ENCODE data around the gene EPHB1. TPM values are rescaled to one million over a fixed set of nuclear protein-coding genes. Genes with fewer than 3 reads are reported as not detected.

EPHB1 gene
- polyA plus RNA-seq, 4 donors = 0.65 to 1.0 TPM; not detected in 2

DNA sequence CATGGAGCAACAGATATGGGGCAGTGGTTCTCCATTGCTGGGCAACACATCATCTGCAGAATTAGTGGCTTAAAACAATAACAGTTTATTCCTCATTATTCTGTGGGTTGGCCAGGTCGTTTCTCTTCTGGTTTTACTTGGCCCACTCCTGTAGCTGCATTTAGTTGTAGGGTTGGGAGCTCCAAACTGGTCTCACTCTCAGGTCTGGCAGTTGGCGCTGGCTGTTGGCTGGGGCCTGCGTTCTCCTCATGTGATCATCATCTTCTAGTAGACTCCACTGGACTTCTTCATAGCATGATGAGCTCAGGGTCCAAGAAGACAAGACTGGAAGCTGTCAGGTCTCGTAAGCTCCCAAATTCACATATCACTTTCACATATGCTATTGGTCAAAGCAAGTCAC lies 91.9 kb downstream of the EPHB1 start:
- WGBS, 3 donors = 78 to 89% (median 84%) methylated on average over 4 of the region's 4 CpGs

DNA sequence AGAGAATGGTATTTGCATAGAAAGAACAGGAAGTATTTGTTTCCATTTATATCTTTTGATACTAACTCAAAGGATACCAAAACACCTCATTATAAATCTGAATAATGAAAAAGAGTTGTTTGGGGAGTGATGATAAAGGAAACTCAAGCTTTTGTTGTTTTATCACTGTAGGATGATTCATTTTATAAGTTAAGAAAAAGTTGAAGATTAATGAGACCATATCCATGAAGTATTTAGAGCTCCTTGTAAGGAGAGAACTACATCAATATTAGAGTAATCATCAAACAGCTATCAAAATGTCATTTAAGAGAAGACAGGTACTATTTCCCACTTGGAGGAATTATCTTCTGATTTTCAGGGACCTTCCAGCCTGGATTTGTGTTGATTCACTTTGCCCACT lies 92.5 kb downstream of the EPHB1 start:
- DNase-seq (no peak), FAIRE-seq (no peak)
- Histone ChIP-seq H3K27ac (ENCODE audit: low read depth in 1 of 3, low read length in 2 of 3) (no peak overlapping the region), H3K9me3 (ENCODE audit: control insufficient read depth in 2 of 2, insufficient read depth in 1 of 2, low read depth in 1 of 2, low read length in 1 of 2) (peaks cover 0 to 4% of the 10 kb centered on the region in 2 donors), H3K36me3 (ENCODE audit: control insufficient read depth in 3 of 3, insufficient read depth in 2 of 3, low read depth in 1 of 3, low read length in 3 of 3) (no peaks in the 10 kb centered on the region), H3K4me3 (ENCODE audit: low read depth in 1 of 3, low read length in 3 of 3) (no peak overlapping the region), H3K4me1 (ENCODE audit: control insufficient read depth in 3 of 3, insufficient read depth in 2 of 3, low read depth in 1 of 3, low read length in 2 of 3) (no peaks in the 10 kb centered on the region), H3K27me3 (ENCODE audit: control insufficient read depth in 3 of 3, insufficient read depth in 3 of 3, low read length in 3 of 3) (peaks cover 0 to 3% (median 2%) of the 10 kb centered on the region in 3 donors)

More for the DNA sequence above, 91.9 kb downstream of the EPHB1 start:
- Histone ChIP-seq H3K9me3 (ENCODE audit: control insufficient read depth in 2 of 2, insufficient read depth in 1 of 2, low read depth in 1 of 2, low read length in 1 of 2) (peaks cover 0 to 1% of the 10 kb centered on the region in 2 donors), H3K4me1 (ENCODE audit: control insufficient read depth in 3 of 3, insufficient read depth in 2 of 3, low read depth in 1 of 3, low read length in 2 of 3) (no peaks in the 10 kb centered on the region), H3K36me3 (ENCODE audit: control insufficient read depth in 3 of 3, insufficient read depth in 2 of 3, low read depth in 1 of 3, low read length in 3 of 3) (no peaks in the 10 kb centered on the region), H3K27me3 (ENCODE audit: control insufficient read depth in 3 of 3, insufficient read depth in 3 of 3, low read length in 3 of 3) (peaks cover 0 to 2% (median 0%) of the 10 kb centered on the region in 3 donors), H3K4me3 (ENCODE audit: low read depth in 1 of 3, low read length in 3 of 3) (no peak overlapping the region), H3K27ac (ENCODE audit: low read depth in 1 of 3, low read length in 2 of 3) (no peak overlapping the region)
- DNase-seq (no peak), FAIRE-seq (no peak)

DNA sequence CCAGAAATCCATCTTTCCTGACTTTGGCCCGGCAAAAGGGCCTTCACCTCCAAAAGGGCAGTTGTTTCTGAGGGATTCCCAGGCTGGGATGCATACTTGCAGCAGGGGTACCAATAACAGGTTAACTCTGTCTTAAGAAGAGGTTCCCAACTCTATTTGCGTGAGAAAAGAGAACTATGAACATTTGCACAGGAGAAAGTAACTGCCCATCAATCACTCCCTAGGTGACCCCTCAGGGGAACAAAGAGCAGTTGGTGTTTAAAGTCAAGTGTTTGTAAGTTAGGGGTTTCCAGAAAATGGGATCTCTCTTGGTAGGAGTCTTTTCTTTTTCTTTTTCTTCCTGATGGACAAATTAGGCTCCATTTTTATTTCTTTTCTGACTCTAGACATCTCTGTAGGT lies 97.3 kb downstream of the EPHB1 start:
- no peak overlapping the region for H3K4me3 ChIP-seq (ENCODE audit: low read depth in 1 of 3, low read length in 3 of 3)
- H3K36me3 ChIP-seq (ENCODE audit: control insufficient read depth in 3 of 3, insufficient read depth in 2 of 3, low read depth in 1 of 3, low read length in 3 of 3) = no peaks in the 10 kb centered on the region
- FAIRE-seq (no peak), DNase-seq (no peak)
- WGBS, 3 donors = 43 to 82% (median 57%) methylated on average over 2 of the region's 2 CpGs
- H3K4me1 ChIP-seq (ENCODE audit: control insufficient read depth in 3 of 3, insufficient read depth in 2 of 3, low read depth in 1 of 3, low read length in 2 of 3) = no peaks in the 10 kb centered on the region
- peaks cover 0 to 6% (median 0%) of the 10 kb centered on the region in 3 donors for H3K27me3 ChIP-seq (ENCODE audit: control insufficient read depth in 3 of 3, insufficient read depth in 3 of 3, low read length in 3 of 3)
- no peak overlapping the region for H3K27ac ChIP-seq (ENCODE audit: low read depth in 1 of 3, low read length in 2 of 3)
- peaks cover 0 to 4% of the 10 kb centered on the region in 2 donors for H3K9me3 ChIP-seq (ENCODE audit: control insufficient read depth in 2 of 2, insufficient read depth in 1 of 2, low read depth in 1 of 2, low read length in 1 of 2)

DNA sequence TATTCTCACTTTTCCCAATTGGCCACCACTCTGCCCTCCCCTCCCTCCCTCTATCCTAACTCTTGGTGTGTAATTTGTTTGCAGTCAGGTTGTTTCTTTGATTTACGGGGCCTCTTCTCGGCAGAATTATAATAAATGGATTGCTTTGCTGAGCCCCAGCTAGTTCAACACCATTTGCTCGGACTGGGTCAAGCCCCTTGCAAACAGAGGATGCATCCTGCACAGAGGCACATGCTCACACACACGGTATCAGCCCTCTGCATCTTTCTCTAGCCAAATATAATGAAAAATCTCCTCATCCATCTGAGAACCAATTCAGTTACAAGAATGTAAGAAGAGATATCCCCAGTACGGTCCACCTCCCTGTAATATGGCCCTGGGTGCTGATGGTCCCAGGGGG lies 97.7 kb downstream of the EPHB1 start:
- peaks cover 0 to 6% (median 0%) of the 10 kb centered on the region in 3 donors for H3K27me3 ChIP-seq (ENCODE audit: control insufficient read depth in 3 of 3, insufficient read depth in 3 of 3, low read length in 3 of 3)
- DNase-seq = no peak
- FAIRE-seq = no peak
- no peak overlapping the region for H3K27ac ChIP-seq (ENCODE audit: low read depth in 1 of 3, low read length in 2 of 3)
- no peak overlapping the region for H3K4me3 ChIP-seq (ENCODE audit: low read depth in 1 of 3, low read length in 3 of 3)
- WGBS, 3 donors = 80 to 86% (median 81%) methylated on average over 5 of the region's 5 CpGs
- no peaks in the 10 kb centered on the region for H3K36me3 ChIP-seq (ENCODE audit: control insufficient read depth in 3 of 3, insufficient read depth in 2 of 3, low read depth in 1 of 3, low read length in 3 of 3)
- peaks cover 0 to 4% of the 10 kb centered on the region in 2 donors for H3K9me3 ChIP-seq (ENCODE audit: control insufficient read depth in 2 of 2, insufficient read depth in 1 of 2, low read depth in 1 of 2, low read length in 1 of 2)
- no peaks in the 10 kb centered on the region for H3K4me1 ChIP-seq (ENCODE audit: control insufficient read depth in 3 of 3, insufficient read depth in 2 of 3, low read depth in 1 of 3, low read length in 2 of 3)

DNA sequence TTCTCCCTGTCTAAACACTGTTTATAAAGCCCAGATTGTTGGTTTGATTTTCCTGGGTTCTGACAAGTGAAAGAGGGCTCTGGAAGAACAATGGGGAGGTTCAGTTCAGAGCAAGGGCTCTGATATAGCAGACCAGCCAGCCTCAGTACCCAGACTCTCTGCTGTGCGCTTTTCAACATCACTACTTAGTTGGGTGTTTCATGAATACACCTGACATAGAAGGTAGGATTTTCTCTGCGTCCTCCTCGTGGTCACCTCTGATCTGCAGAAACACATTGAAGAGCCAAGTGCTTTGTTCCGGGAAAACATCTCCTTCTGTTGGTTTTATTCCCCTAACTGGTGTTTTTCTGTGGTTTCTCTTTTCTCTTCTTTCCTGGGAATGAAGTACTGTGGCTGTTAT lies 99.5 kb downstream of the EPHB1 start:
- no peak for DNase-seq
- peaks cover 0 to 4% of the 10 kb centered on the region in 2 donors for H3K9me3 ChIP-seq (ENCODE audit: control insufficient read depth in 2 of 2, insufficient read depth in 1 of 2, low read depth in 1 of 2, low read length in 1 of 2)
- no peak for FAIRE-seq
- peaks cover 0 to 6% (median 0%) of the 10 kb centered on the region in 3 donors for H3K27me3 ChIP-seq (ENCODE audit: control insufficient read depth in 3 of 3, insufficient read depth in 3 of 3, low read length in 3 of 3)
- H3K4me3 ChIP-seq (ENCODE audit: low read depth in 1 of 3, low read length in 3 of 3) = no peak overlapping the region
- no peaks in the 10 kb centered on the region for H3K36me3 ChIP-seq (ENCODE audit: control insufficient read depth in 3 of 3, insufficient read depth in 2 of 3, low read depth in 1 of 3, low read length in 3 of 3)
- WGBS, 3 donors = 70 to 81% (median 80%) methylated on average over 4 of the region's 4 CpGs
- H3K27ac ChIP-seq (ENCODE audit: low read depth in 1 of 3, low read length in 2 of 3) = no peak overlapping the region
- H3K4me1 ChIP-seq (ENCODE audit: control insufficient read depth in 3 of 3, insufficient read depth in 2 of 3, low read depth in 1 of 3, low read length in 2 of 3) = no peaks in the 10 kb centered on the region

DNA sequence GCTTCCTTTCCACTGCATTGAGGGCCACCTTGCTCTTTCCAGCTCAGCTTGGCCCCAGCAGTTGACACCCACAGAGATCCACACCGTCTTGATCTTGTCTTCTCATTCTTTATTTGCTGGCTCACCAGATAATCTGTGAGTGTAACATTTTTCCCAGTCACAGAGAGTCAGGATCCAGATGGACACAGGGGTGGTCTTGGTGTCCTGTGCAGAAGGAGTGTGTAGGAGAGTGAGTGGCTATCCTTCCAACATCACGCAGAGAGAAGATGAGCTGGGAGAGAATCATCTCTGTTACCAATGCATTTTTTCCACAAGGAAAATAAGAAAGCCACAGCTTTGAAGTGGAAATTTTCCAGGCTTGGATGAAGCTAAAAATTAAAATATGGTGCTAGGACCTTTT lies 100.1 kb downstream of the EPHB1 start:
- no peaks in the 10 kb centered on the region for H3K36me3 ChIP-seq (ENCODE audit: control insufficient read depth in 3 of 3, insufficient read depth in 2 of 3, low read depth in 1 of 3, low read length in 3 of 3)
- DNase-seq (no peak), FAIRE-seq (no peak)
- peaks cover 0 to 4% of the 10 kb centered on the region in 2 donors for H3K9me3 ChIP-seq (ENCODE audit: control insufficient read depth in 2 of 2, insufficient read depth in 1 of 2, low read depth in 1 of 2, low read length in 1 of 2)
- no peaks in the 10 kb centered on the region for H3K4me1 ChIP-seq (ENCODE audit: control insufficient read depth in 3 of 3, insufficient read depth in 2 of 3, low read depth in 1 of 3, low read length in 2 of 3)
- H3K4me3 ChIP-seq (ENCODE audit: low read depth in 1 of 3, low read length in 3 of 3) = no peak overlapping the region
- no peak overlapping the region for H3K27ac ChIP-seq (ENCODE audit: low read depth in 1 of 3, low read length in 2 of 3)
- WGBS, 3 donors = 79 to 85% (median 79%) methylated on average over 2 of the region's 2 CpGs
- H3K27me3 ChIP-seq (ENCODE audit: control insufficient read depth in 3 of 3, insufficient read depth in 3 of 3, low read length in 3 of 3) = peaks cover 0 to 6% (median 0%) of the 10 kb centered on the region in 3 donors

DNA sequence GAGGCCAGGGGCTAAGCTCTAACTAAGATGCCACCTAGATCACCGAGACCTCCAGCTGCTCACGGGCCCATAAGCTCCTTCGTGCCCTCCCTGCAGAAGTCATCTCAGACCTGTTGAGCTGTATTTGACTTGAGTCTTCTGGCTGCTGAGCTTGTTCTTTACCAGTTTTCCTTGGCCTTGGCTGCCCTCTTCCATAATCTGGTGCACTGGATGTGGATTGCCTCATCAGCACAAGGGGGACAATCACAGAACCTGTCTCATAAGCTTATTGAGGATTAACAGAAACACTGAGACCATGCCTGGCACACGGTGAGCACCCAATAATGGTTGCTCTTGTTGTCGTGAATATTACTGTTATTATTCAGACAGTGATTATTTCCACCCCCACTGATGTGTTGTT lies 101.1 kb downstream of the EPHB1 start:
- WGBS, 3 donors = 90 to 92% (median 91%) methylated on average over 5 of the region's 5 CpGs

DNA sequence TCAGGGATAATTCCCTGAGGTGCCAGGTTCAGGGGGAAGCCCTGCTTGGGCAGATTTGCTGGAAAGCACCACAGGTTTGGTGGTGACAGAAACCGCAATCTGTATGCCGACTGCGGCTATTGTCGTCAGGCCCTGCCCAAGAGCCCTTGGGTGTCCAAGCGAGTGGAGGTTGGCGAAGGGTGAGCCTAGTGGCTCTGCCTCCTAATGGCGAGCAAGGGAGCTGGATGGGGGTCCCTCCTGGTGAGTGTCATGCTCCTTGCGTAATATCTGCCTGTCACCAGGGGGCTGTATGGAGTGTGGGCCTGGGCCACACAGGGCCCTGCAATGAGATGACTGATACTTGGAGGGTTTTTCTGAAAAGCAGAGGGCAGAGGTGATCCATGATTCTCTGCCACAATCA lies 101.6 kb downstream of the EPHB1 start:
- no peak for FAIRE-seq
- Histone ChIP-seq H3K36me3 (ENCODE audit: control insufficient read depth in 3 of 3, insufficient read depth in 2 of 3, low read depth in 1 of 3, low read length in 3 of 3) (no peaks in the 10 kb centered on the region), H3K4me1 (ENCODE audit: control insufficient read depth in 3 of 3, insufficient read depth in 2 of 3, low read depth in 1 of 3, low read length in 2 of 3) (no peaks in the 10 kb centered on the region), H3K27ac (ENCODE audit: low read depth in 1 of 3, low read length in 2 of 3) (no peak overlapping the region), H3K9me3 (ENCODE audit: control insufficient read depth in 2 of 2, insufficient read depth in 1 of 2, low read depth in 1 of 2, low read length in 1 of 2) (peaks cover 0 to 4% of the 10 kb centered on the region in 2 donors), H3K27me3 (ENCODE audit: control insufficient read depth in 3 of 3, insufficient read depth in 3 of 3, low read length in 3 of 3) (peaks cover 0 to 6% (median 0%) of the 10 kb centered on the region in 3 donors), H3K4me3 (ENCODE audit: low read depth in 1 of 3, low read length in 3 of 3) (no peak overlapping the region)
- 96 to 97% (median 96%) methylated on average over 8 of the region's 8 CpGs for WGBS, 3 donors
- DNase-seq = no peak

More for the DNA sequence above, 101.1 kb downstream of the EPHB1 start:
- H3K9me3 ChIP-seq (ENCODE audit: control insufficient read depth in 2 of 2, insufficient read depth in 1 of 2, low read depth in 1 of 2, low read length in 1 of 2) = peaks cover 0 to 4% of the 10 kb centered on the region in 2 donors
- no peaks in the 10 kb centered on the region for H3K36me3 ChIP-seq (ENCODE audit: control insufficient read depth in 3 of 3, insufficient read depth in 2 of 3, low read depth in 1 of 3, low read length in 3 of 3)
- no peak overlapping the region for H3K27ac ChIP-seq (ENCODE audit: low read depth in 1 of 3, low read length in 2 of 3)
- DNase-seq (no peak), FAIRE-seq (no peak)
- H3K27me3 ChIP-seq (ENCODE audit: control insufficient read depth in 3 of 3, insufficient read depth in 3 of 3, low read length in 3 of 3) = peaks cover 0 to 6% (median 0%) of the 10 kb centered on the region in 3 donors
- no peak overlapping the region for H3K4me3 ChIP-seq (ENCODE audit: low read depth in 1 of 3, low read length in 3 of 3)
- no peaks in the 10 kb centered on the region for H3K4me1 ChIP-seq (ENCODE audit: control insufficient read depth in 3 of 3, insufficient read depth in 2 of 3, low read depth in 1 of 3, low read length in 2 of 3)
